Memory B cell (primary cell): ENCODE results near the gene PPP3R1.

Experiments
- ATAC-seq: fragments of 150-1000 bp; cut with Tn5 transposase; 2 replicates; pipeline ENCODE4 v1.10.0; 2021; ENCODE audit warnings: low read depth, mild to moderate bottlenecking, moderate library complexity
- DNase-seq, 2 donors: peaks; one replicate each; pipeline ENCODE4 v3.0.0; 2022; ENCODE audit warnings: low spot score in 2 of 2
- H3K27ac Mint-ChIP-seq: one replicate; pipeline ENCODE4 v1.8.0; 2022; ENCODE audit warnings: mild to moderate bottlenecking, moderate library complexity, mixed read lengths
- H3K27me3 Mint-ChIP-seq: one replicate; pipeline ENCODE4 v1.8.0; 2022; ENCODE audit warnings: mixed read lengths
- H3K36me3 Mint-ChIP-seq: one replicate; pipeline ENCODE4 v1.8.0; 2022; ENCODE audit warnings: mild to moderate bottlenecking, mixed read lengths
- H3K4me1 Mint-ChIP-seq: one replicate; pipeline ENCODE4 v1.8.0; 2022; ENCODE audit warnings: mixed read lengths
- H3K4me3 Mint-ChIP-seq: one replicate; pipeline ENCODE4 v1.8.0; 2022; ENCODE audit warnings: mild to moderate bottlenecking, moderate library complexity, mixed read lengths
- H3K9me3 Mint-ChIP-seq: one replicate; pipeline ENCODE4 v1.8.0; 2022; ENCODE audit warnings: mixed read lengths

The PPP3R1 gene

GRCh38 chr2:68252400-68253218, at the start of gene PPP3R1:
PPP3R1 (minus strand) TSS chr2:68252532; CDS start chr2:68252127, 405 bp downstream.
- peaks cover 5% of the 10 kb centered on the region for H3K36me3 Mint-ChIP-seq
- peak; percentile 87 to 89 for DNase-seq
- no peaks in the 10 kb centered on the region for H3K27me3 Mint-ChIP-seq
- H3K4me1 Mint-ChIP-seq, result peaks cover 23% of the 10 kb centered on the region
- H3K27ac Mint-ChIP-seq, result peak within 1 kb of the TSS; percentile 93
- H3K9me3 Mint-ChIP-seq, result no peaks in the 10 kb centered on the region
- peak within 1 kb of the TSS; percentile 97 for H3K4me3 Mint-ChIP-seq
- ATAC-seq, result peak; percentile 76

- Mint-ChIP-seq H3K4me1 (peaks cover 12% of the 10 kb centered on the region), H3K4me3 (no peak overlapping the region), H3K27ac (no peak overlapping the region), H3K36me3 (no peaks in the 10 kb centered on the region), H3K9me3 (no peaks in the 10 kb centered on the region), H3K27me3 (no peaks in the 10 kb centered on the region)
- DNase-seq (no peak), ATAC-seq (peak; percentile 94)
Measured at GRCh38 chr2:68295516-68295915, 43.2 kb upstream of the PPP3R1 start.

GRCh38 chr2:68294913-68295312, 42.6 kb upstream of the PPP3R1 start:
- ATAC-seq (no peak), DNase-seq (no peak)
- no peak overlapping the region for H3K4me3 Mint-ChIP-seq
- no peaks in the 10 kb centered on the region for H3K9me3 Mint-ChIP-seq
- H3K27me3 Mint-ChIP-seq, result no peaks in the 10 kb centered on the region
- H3K27ac Mint-ChIP-seq, result no peak overlapping the region
- no peaks in the 10 kb centered on the region for H3K36me3 Mint-ChIP-seq
- peaks cover 12% of the 10 kb centered on the region for H3K4me1 Mint-ChIP-seq

GRCh38 chr2:68294187-68294586, 41.9 kb upstream of the PPP3R1 start:
- Mint-ChIP-seq H3K27ac (no peak overlapping the region), H3K27me3 (no peaks in the 10 kb centered on the region), H3K9me3 (no peaks in the 10 kb centered on the region), H3K4me1 (peaks cover 12% of the 10 kb centered on the region), H3K4me3 (no peak overlapping the region), H3K36me3 (no peaks in the 10 kb centered on the region)
- DNase-seq (no peak), ATAC-seq (no peak)

- ATAC-seq, result no peak
- peaks cover 12% of the 10 kb centered on the region for H3K4me1 Mint-ChIP-seq
- peak overlapping the region; percentile 60 for H3K27ac Mint-ChIP-seq
- H3K36me3 Mint-ChIP-seq, result no peaks in the 10 kb centered on the region
- H3K4me3 Mint-ChIP-seq, result no peak overlapping the region
- no peaks in the 10 kb centered on the region for H3K9me3 Mint-ChIP-seq
- no peaks in the 10 kb centered on the region for H3K27me3 Mint-ChIP-seq
- DNase-seq, result no peak
Measured at GRCh38 chr2:68293755-68294154, 41.4 kb upstream of the PPP3R1 start.

GRCh38 chr2:68293024-68293423, 40.7 kb upstream of the PPP3R1 start:
- Mint-ChIP-seq H3K27me3 (no peaks in the 10 kb centered on the region), H3K9me3 (no peaks in the 10 kb centered on the region), H3K4me3 (no peak overlapping the region), H3K36me3 (no peaks in the 10 kb centered on the region), H3K4me1 (peaks cover 15% of the 10 kb centered on the region), H3K27ac (no peak overlapping the region)
- ATAC-seq, result no peak
- DNase-seq, result no peak

- Mint-ChIP-seq H3K4me1 (peaks cover 16% of the 10 kb centered on the region), H3K27ac (no peak overlapping the region), H3K27me3 (no peaks in the 10 kb centered on the region), H3K9me3 (no peaks in the 10 kb centered on the region), H3K4me3 (no peak overlapping the region), H3K36me3 (no peaks in the 10 kb centered on the region)
- ATAC-seq (peak; percentile 60), DNase-seq (peak in 1 of 2 donors; percentile 24)
Measured at GRCh38 chr2:68292108-68292710, 39.9 kb upstream of the PPP3R1 start.

GRCh38 chr2:68291314-68291713, 39.0 kb upstream of the PPP3R1 start:
- no peaks in the 10 kb centered on the region for H3K36me3 Mint-ChIP-seq

GRCh38 chr2:68290901-68291300, 38.6 kb upstream of the PPP3R1 start:
- Mint-ChIP-seq H3K4me3 (no peak overlapping the region), H3K27me3 (no peaks in the 10 kb centered on the region), H3K4me1 (peaks cover 14% of the 10 kb centered on the region), H3K36me3 (no peaks in the 10 kb centered on the region), H3K9me3 (no peaks in the 10 kb centered on the region), H3K27ac (no peak overlapping the region)
- ATAC-seq (no peak), DNase-seq (no peak)

More at GRCh38 chr2:68291314-68291713, 39.0 kb upstream of the PPP3R1 start:
- no peak for ATAC-seq
- Mint-ChIP-seq H3K27ac (no peak overlapping the region), H3K4me3 (no peak overlapping the region), H3K27me3 (no peaks in the 10 kb centered on the region), H3K9me3 (no peaks in the 10 kb centered on the region), H3K4me1 (peaks cover 16% of the 10 kb centered on the region)
- DNase-seq, result no peak

GRCh38 chr2:68287580-68288441, 35.5 kb upstream of the PPP3R1 start:
- peaks cover 2% of the 10 kb centered on the region for H3K27me3 Mint-ChIP-seq

GRCh38 chr2:68284896-68285295, 32.6 kb upstream of the PPP3R1 start:
- DNase-seq (no peak), ATAC-seq (no peak)
- no peaks in the 10 kb centered on the region for H3K36me3 Mint-ChIP-seq
- no peaks in the 10 kb centered on the region for H3K9me3 Mint-ChIP-seq
- peaks cover 2% of the 10 kb centered on the region for H3K27me3 Mint-ChIP-seq
- peaks cover 6% of the 10 kb centered on the region for H3K4me1 Mint-ChIP-seq
- no peak overlapping the region for H3K4me3 Mint-ChIP-seq
- no peak overlapping the region for H3K27ac Mint-ChIP-seq

More at GRCh38 chr2:68287580-68288441, 35.5 kb upstream of the PPP3R1 start:
- DNase-seq, result no peak
- Mint-ChIP-seq H3K4me3 (no peak overlapping the region), H3K36me3 (no peaks in the 10 kb centered on the region), H3K9me3 (no peaks in the 10 kb centered on the region), H3K27ac (no peak overlapping the region), H3K4me1 (peaks cover 6% of the 10 kb centered on the region)
- peak; percentile 43 for ATAC-seq

- H3K27ac Mint-ChIP-seq, result no peak overlapping the region
- peaks cover 6% of the 10 kb centered on the region for H3K4me1 Mint-ChIP-seq
- DNase-seq (no peak), ATAC-seq (no peak)
- no peaks in the 10 kb centered on the region for H3K36me3 Mint-ChIP-seq
- H3K4me3 Mint-ChIP-seq, result no peak overlapping the region
- H3K9me3 Mint-ChIP-seq, result no peaks in the 10 kb centered on the region
- H3K27me3 Mint-ChIP-seq, result peaks cover 2% of the 10 kb centered on the region
Measured at GRCh38 chr2:68283419-68283812, 31.1 kb upstream of the PPP3R1 start.

GRCh38 chr2:68282811-68283418, 30.6 kb upstream of the PPP3R1 start:
- Mint-ChIP-seq H3K27ac (no peak overlapping the region), H3K27me3 (peaks cover 3% of the 10 kb centered on the region), H3K4me1 (peaks cover 3% of the 10 kb centered on the region), H3K9me3 (no peaks in the 10 kb centered on the region), H3K36me3 (no peaks in the 10 kb centered on the region), H3K4me3 (no peak overlapping the region)
- ATAC-seq, result peak; percentile 69
- DNase-seq, result peak in 1 of 2 donors; percentile 26
